Stomach (tissue), 9 donors: Measurements from ENCODE around the gene KIAA0930. TPM values are rescaled to one million over a fixed set of nuclear protein-coding genes. Genes with fewer than 3 reads are reported as not detected.

ENCODE experiments used
- DNase-seq, 2 donors: peaks; one replicate each; pipeline versions ENCODE4 v3.0.0 to v3.0.0-alpha.2; 2013 to 2019
- H3K27ac ChIP-seq, 5 donors: fragments of 200-600 bp in 4 of 5; sonication (generic) in 4 of 5; one replicate each; pipeline ENCODE4 v1.5.1; 2013 to 2019; ENCODE audit warnings: mild to moderate bottlenecking in 1 of 5, moderate library complexity in 1 of 5
- H3K27me3 ChIP-seq, 3 donors: fragments of 200-600 bp; sonication (generic); one replicate each; pipeline ENCODE4 v1.5.1; 2017 to 2019; ENCODE audit warnings: mixed run types in 1 of 3
- H3K36me3 ChIP-seq, 4 donors: fragments of 200-600 bp; sonication (generic); 1 replicate in 3 of 4; 2 replicates in 1 of 4; pipeline ENCODE4 v1.5.1; 2016 to 2019
- H3K4me1 ChIP-seq, 4 donors: fragments of 200-600 bp; sonication (generic); one replicate each; pipeline ENCODE4 v1.5.1; 2016 to 2019
- H3K4me3 ChIP-seq, 4 donors: fragments of 200-600 bp; sonication (generic) in 3 of 4; one replicate each; pipeline ENCODE4 v1.5.1; 2016 to 2019; ENCODE audit warnings: mild to moderate bottlenecking in 1 of 4
- H3K9me3 ChIP-seq, 4 donors: fragments of 200-600 bp; sonication (generic); one replicate each; pipeline ENCODE4 v1.5.1; 2016 to 2019
- EP300 ChIP-seq: sonication (generic); formaldehyde crosslinking; IDR thresholded peaks from one replicate; pipeline ENCODE4 v1.6.1; 2017; ENCODE audit warnings: antibody characterized with exemption
- POLR2A ChIP-seq, 4 donors: fragments of 450-650 bp; IDR thresholded peaks; one replicate each; pipeline ENCODE4 v1.6.1; 2016; ENCODE audit warnings: antibody characterized with exemption in 4 of 4, control low read depth in 2 of 4, mild to moderate bottlenecking in 1 of 4, moderate library complexity in 1 of 4
- POLR2AphosphoS5 ChIP-seq, 3 donors: sonication (generic); formaldehyde crosslinking; IDR thresholded peaks; one replicate each; pipeline ENCODE4 v1.6.1; 2016; ENCODE audit warnings: antibody characterized with exemption in 3 of 3
- WGBS, 5 donors: extraction: QIAGEN DNeasy Blood & Tissue Kit in 3 of 5; methylation state at CpG; one replicate each; pipeline versions ENCODE4 v1.1.5 to v1.1.7; 2013 to 2018; 5-methylcytosine and 5-hydroxymethylcytosine counted together
- intact Hi-C: fragments of 100-400 bp; cut with DNase I; formaldehyde crosslinking; loops from one replicate; pipeline ENCODE4 v1.15.1; 2023; ENCODE audit warnings: low total_unique reads
- polyA plus RNA-seq, 3 donors: library from polyadenylated mRNA; stranded (reverse); fragments of 200-250 nt; gene quantifications; one replicate each; pipeline ENCODE4 v1.2.3, GENCODE V29; 2013
- total RNA-seq, 5 donors: library from RNA; depleted of rRNA; stranded (reverse); fragments of >200 nt; gene quantifications; one replicate each; pipeline versions ENCODE4 v1.1.0 to v1.2.3, GENCODE V29; 2014 to 2016
- TF ChIP-seq, protein P1 (sequence below), 7 experiments: fragments of 450-650 bp in 4 of 7; fragments of 200-600 bp in 3 of 7; sonication (generic) in 3 of 7; IDR thresholded peaks; one replicate each; pipeline ENCODE4 v1.5.1; 2016 to 2019; ENCODE audit warnings: antibody characterized with exemption in 7 of 7, control low read depth in 2 of 7, mild to moderate bottlenecking in 1 of 7
- donor health status: healthy with polysubstance abuse.
- donor health status: Bipolar disorder and iron deficiency.
- donor health status: healthy.

Gene KIAA0930
- total and polyA plus RNA-seq, 8 donors = 7.1 to 42.3 (median 18.4) TPM

DNA sequence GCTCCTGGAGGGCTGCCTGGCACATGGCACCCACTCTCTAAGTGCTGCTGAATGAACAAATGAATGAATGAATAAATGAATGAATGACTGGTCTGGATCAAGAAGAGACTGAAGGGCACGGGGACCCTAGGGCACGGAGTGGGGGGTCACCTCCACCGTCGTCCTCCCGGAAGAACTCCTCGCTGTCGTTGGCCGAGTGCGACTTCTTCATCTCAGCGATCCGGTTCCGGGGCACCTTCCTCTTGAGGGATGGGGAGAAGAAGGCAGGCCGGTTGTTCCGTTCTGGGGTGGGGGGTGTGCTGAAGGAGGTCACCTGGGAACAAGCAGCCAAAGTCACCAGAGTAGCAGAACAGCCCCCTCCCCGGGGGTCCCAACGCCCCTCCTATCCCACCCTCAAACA is 41.0 kb downstream of the KIAA0930 start:
- H3K4me1 ChIP-seq = peaks cover 14 to 25% (median 18%) of the 10 kb centered on the region in 4 donors
- H3K9me3 ChIP-seq = no peaks in the 10 kb centered on the region
- no peaks in the 10 kb centered on the region for H3K27me3 ChIP-seq
- DNase-seq = no peak
- H3K27ac ChIP-seq = no peak overlapping the region
- TF ChIP-seq POLR2A (IDR thresholded peaks at IDR 0.05) = no peak
- TF ChIP-seq, protein P1, sequence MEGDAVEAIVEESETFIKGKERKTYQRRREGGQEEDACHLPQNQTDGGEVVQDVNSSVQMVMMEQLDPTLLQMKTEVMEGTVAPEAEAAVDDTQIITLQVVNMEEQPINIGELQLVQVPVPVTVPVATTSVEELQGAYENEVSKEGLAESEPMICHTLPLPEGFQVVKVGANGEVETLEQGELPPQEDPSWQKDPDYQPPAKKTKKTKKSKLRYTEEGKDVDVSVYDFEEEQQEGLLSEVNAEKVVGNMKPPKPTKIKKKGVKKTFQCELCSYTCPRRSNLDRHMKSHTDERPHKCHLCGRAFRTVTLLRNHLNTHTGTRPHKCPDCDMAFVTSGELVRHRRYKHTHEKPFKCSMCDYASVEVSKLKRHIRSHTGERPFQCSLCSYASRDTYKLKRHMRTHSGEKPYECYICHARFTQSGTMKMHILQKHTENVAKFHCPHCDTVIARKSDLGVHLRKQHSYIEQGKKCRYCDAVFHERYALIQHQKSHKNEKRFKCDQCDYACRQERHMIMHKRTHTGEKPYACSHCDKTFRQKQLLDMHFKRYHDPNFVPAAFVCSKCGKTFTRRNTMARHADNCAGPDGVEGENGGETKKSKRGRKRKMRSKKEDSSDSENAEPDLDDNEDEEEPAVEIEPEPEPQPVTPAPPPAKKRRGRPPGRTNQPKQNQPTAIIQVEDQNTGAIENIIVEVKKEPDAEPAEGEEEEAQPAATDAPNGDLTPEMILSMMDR (IDR thresholded peaks at IDR 0.05) = no peak
- peaks cover 42 to 95% (median 90%) of the 10 kb centered on the region in 4 donors for H3K36me3 ChIP-seq
- 90 to 95% (median 94%) methylated on average over 14 to 16 of the region's 16 CpGs for WGBS, 5 donors
- no peak overlapping the region for H3K4me3 ChIP-seq
- intact Hi-C loops = no loop called here

DNA sequence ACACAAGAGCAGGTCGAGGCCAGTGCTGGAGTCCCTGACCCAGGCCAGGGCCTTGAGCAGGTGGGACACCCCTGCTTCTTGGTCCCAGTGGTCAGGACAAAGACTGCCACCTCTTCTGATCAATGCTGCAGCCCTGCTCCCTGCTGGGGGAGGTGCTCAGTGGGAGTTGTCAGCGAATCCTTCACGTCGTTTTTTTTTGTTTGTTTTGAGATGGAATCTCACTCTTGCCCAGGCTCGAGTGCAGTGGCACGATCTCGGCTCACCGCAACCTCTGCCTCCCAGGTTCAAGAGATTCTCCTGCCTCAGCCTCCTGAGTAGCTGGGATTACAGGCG is 42.3 kb downstream of the KIAA0930 start:
- 69 to 74% (median 71%) methylated on average over 8 to 9 of the region's 9 CpGs for WGBS, 5 donors
- TF ChIP-seq POLR2AphosphoS5 (IDR thresholded peaks at IDR 0.05) (no peak), POLR2A (IDR thresholded peaks at IDR 0.05) (no peak), EP300 (no peak)
- TF ChIP-seq, protein P1 (IDR thresholded peaks at IDR 0.05) = no peak
- intact Hi-C loops = no loop called here
- H3K27ac ChIP-seq = no peak overlapping the region
- no peaks in the 10 kb centered on the region for H3K9me3 ChIP-seq
- DNase-seq = no peak
- no peak overlapping the region for H3K4me3 ChIP-seq
- H3K27me3 ChIP-seq = no peaks in the 10 kb centered on the region
- H3K36me3 ChIP-seq = peaks cover 41 to 86% (median 80%) of the 10 kb centered on the region in 4 donors
- peaks cover 14 to 25% (median 18%) of the 10 kb centered on the region in 4 donors for H3K4me1 ChIP-seq

DNA sequence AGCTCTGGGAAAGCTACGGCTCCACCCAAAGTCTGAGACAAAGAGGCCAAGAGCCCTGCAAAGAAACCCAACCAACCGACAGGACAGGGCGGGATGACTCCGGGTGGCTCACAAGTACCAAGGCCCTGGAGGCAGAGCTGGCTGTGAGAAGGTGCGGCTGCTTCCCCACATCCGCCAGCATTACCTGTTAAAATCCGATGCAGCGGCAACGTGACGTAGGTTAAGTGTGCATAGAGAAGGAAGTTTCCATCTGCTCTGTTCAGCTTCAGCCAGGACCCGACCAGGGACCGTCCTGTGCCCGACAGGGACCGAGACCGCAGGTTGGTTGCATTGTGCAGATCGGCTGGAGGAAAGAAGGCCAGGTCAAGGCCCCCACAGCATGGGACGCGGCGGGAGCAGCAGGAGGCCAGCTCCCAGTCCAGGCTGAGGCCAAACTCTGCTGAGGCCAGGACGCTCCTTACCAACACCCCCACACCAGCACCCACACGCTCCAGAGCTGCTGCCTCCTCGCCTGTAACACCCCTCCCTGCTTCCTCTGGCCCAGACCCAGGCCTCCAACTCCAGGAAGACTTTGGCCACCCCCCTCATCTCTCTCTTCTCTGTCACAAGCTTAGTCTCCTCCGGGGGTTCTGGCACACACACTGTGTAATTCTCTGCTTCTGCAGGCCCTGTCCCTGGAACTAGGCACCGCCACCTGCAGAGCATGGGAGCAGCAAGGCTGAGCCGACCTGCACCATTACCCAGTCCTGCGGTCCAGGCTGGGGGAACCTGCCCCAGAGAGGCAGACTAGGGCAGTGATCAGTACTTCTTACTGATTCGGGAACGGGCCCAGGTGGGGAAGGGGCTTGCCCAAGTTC is 42.9 kb downstream of the KIAA0930 start:
- intact Hi-C loops = no loop called here
- no peak overlapping the region for H3K27ac ChIP-seq
- DNase-seq = no peak
- H3K4me1 ChIP-seq = peaks cover 14 to 27% (median 18%) of the 10 kb centered on the region in 4 donors
- no peaks in the 10 kb centered on the region for H3K27me3 ChIP-seq
- no peak overlapping the region for H3K4me3 ChIP-seq
- WGBS, 5 donors = 85 to 93% (median 91%) methylated on average over 26 to 28 of the region's 28 CpGs
- H3K9me3 ChIP-seq = no peaks in the 10 kb centered on the region
- H3K36me3 ChIP-seq = peaks cover 41 to 80% (median 74%) of the 10 kb centered on the region in 4 donors
- TF ChIP-seq POLR2AphosphoS5 (IDR thresholded peaks at IDR 0.05) (no peak), POLR2A (IDR thresholded peaks at IDR 0.05) (no peak), EP300 (no peak)
- TF ChIP-seq, protein P1 (IDR thresholded peaks at IDR 0.05) = no peak

DNA sequence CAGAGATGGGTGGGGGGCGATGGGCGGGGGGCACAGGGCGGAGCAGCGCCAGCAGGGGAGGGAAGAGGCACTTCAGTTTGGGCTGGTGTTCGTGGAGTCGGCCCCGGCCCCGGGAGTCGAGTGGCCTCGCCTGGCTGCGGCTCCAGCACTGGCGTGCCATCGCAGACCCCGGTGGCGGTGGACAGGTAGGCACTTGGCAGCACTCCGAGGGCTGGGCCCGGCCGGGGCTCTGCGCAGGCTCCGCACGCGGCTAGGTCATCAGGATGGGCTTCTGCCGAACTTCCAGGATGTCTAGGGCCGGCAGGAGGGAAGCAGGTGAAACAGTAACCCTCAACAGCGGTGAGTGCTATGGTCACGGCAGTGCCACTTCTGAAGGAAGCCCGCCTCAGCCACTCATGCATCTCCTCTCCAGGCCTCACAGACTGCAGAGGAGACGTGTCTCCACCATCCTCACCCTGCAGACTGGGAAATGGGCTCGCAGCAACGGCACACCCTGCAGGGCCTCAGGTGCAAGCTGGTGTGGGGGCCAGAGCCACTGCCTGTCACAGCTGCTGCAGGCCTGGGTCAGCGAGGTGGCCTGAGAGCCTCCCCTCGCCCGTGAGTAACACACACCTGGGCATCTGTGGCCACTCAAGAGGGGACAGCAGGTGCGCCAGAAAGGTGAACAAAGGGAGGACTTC is 43.6 kb downstream of the KIAA0930 start:
- Histone ChIP-seq H3K27me3 (no peaks in the 10 kb centered on the region), H3K36me3 (peaks cover 41 to 72% (median 67%) of the 10 kb centered on the region in 4 donors), H3K9me3 (no peaks in the 10 kb centered on the region), H3K27ac (no peak overlapping the region), H3K4me3 (no peak overlapping the region), H3K4me1 (peaks cover 9 to 23% (median 13%) of the 10 kb centered on the region in 4 donors)
- no peak for DNase-seq
- TF ChIP-seq, protein P1 (IDR thresholded peaks at IDR 0.05) = no peak
- TF ChIP-seq POLR2AphosphoS5 (IDR thresholded peaks at IDR 0.05) (no peak), EP300 (no peak), POLR2A (IDR thresholded peaks at IDR 0.05) (no peak)
- WGBS, 5 donors = 80 to 94% (median 91%) methylated on average over 7 to 34 of the region's 34 CpGs
- intact Hi-C loops = no loop called here
